GM12801 (cell line): Measurements from ENCODE around the gene PRELP.

Experiments used
- CTCF ChIP-seq: IDR thresholded peaks from one replicate; pipeline ENCODE4 v1.5.1; 2011; ENCODE audit warnings: control low read depth; ENCODE audit not compliant: insufficient read length; ENCODE audit errors: extremely low read depth

The PRELP gene

GRCh38 chr1:203463469-203464062 lies 12.0 kb upstream of the PRELP start:
- no peak for TF ChIP-seq CTCF

GRCh38 chr1:203464226-203464625 lies 11.4 kb upstream of the PRELP start:
- no peak for TF ChIP-seq CTCF

GRCh38 chr1:203464743-203465142 lies 10.9 kb upstream of the PRELP start:
- no peak for TF ChIP-seq CTCF

GRCh38 chr1:203465146-203465798 lies 10.3 kb upstream of the PRELP start:
- TF ChIP-seq CTCF = no peak

- TF ChIP-seq CTCF = no peak
Measured at GRCh38 chr1:203465948-203466347, 9.7 kb upstream of the PRELP start.

GRCh38 chr1:203467550-203467921 lies 8.1 kb upstream of the PRELP start:
- TF ChIP-seq CTCF = no peak

- no peak for TF ChIP-seq CTCF
Measured at GRCh38 chr1:203468326-203468725, 7.3 kb upstream of the PRELP start.

- no peak for TF ChIP-seq CTCF
Measured at GRCh38 chr1:203470240-203470639, 5.4 kb upstream of the PRELP start.
